HG03108 (cell line): ENCODE data around the gene SLC16A3.
"Not testable (repeated sequence)": the region's sequence is repeated elsewhere in the genome, so short reads cannot be mapped to it uniquely, and the experiment has no call there.

Source experiments
- ATAC-seq: cut with Tn5 transposase; IDR thresholded peaks from one replicate; pipeline ENCODE4 v1.9.1; 2021; ENCODE audit warnings: moderate library complexity; ENCODE audit not compliant: unreplicated experiment

Gene SLC16A3

GRCh38 chr17:82245134-82246039 is 16.5 kb downstream of the SLC16A3 start:
- ATAC-seq = no peak

GRCh38 chr17:82246040-82246364 is 17.2 kb downstream of the SLC16A3 start:
- ATAC-seq = no peak

- ATAC-seq = no peak
Observed at GRCh38 chr17:82246365-82247181, 17.7 kb downstream of the SLC16A3 start.

- ATAC-seq = no peak
Observed at GRCh38 chr17:82247182-82247823, 18.5 kb downstream of the SLC16A3 start.

GRCh38 chr17:82247856-82248671 is 19.2 kb downstream of the SLC16A3 start:
- ATAC-seq = no peak

- ATAC-seq = no peak
Observed at GRCh38 chr17:82248815-82249674, 20.2 kb downstream of the SLC16A3 start.

- no peak for ATAC-seq
Observed at GRCh38 chr17:82249896-82250581, 21.2 kb downstream of the SLC16A3 start.

- ATAC-seq = no peak
Observed at GRCh38 chr17:82250868-82251500, 22.1 kb downstream of the SLC16A3 start.

- ATAC-seq = no peak
Observed at GRCh38 chr17:82252511-82253178, 23.8 kb downstream of the SLC16A3 start.

- ATAC-seq = no peak
Observed at GRCh38 chr17:82253179-82253544, 24.3 kb downstream of the SLC16A3 start.

- ATAC-seq = not testable (repeated sequence)
Observed at GRCh38 chr17:82254096-82254495, 25.3 kb downstream of the SLC16A3 start.

GRCh38 chr17:82254746-82255145 is 25.9 kb downstream of the SLC16A3 start:
- ATAC-seq = not testable (repeated sequence)

- ATAC-seq = no peak
Observed at GRCh38 chr17:82255402-82255972, 26.6 kb downstream of the SLC16A3 start.

- no peak for ATAC-seq
Observed at GRCh38 chr17:82256242-82256885, 27.5 kb downstream of the SLC16A3 start.

GRCh38 chr17:82257473-82257872 is 28.6 kb downstream of the SLC16A3 start:
- ATAC-seq = no peak

- ATAC-seq = no peak
Observed at GRCh38 chr17:82258555-82258954, 29.7 kb downstream of the SLC16A3 start.
